Thymus (tissue), 11 donors: ENCODE measurements around the gene EIF1. TPM values are rescaled to one million over a fixed set of nuclear protein-coding genes. Genes with fewer than 3 reads are reported as not detected.
"Not testable (repeated sequence)": the region's sequence is repeated elsewhere in the genome, so short reads cannot be mapped to it uniquely, and the experiment has no call there.

Source experiments
- DNase-seq, 9 donors: peaks; one replicate each; pipeline ENCODE4 v3.0.0-alpha.2; 2013; ENCODE audit warnings: low spot score in 9 of 9, low read depth in 6 of 9, missing footprints in 1 of 9
- H3K27ac ChIP-seq, 2 donors: one replicate each; pipeline ENCODE4 v1.5.1; 2013; ENCODE audit warnings: control low read depth in 1 of 2, low read depth in 1 of 2, low read length in 1 of 2, mild to moderate bottlenecking in 1 of 2, moderate library complexity in 1 of 2
- H3K27me3 ChIP-seq, 2 donors: one replicate each; pipeline ENCODE4 v1.5.1; 2013; ENCODE audit warnings: low read length in 1 of 2; ENCODE audit not compliant: control insufficient read depth in 2 of 2, insufficient read depth in 1 of 2
- H3K36me3 ChIP-seq, 2 donors: one replicate each; pipeline ENCODE4 v1.5.1; 2013; ENCODE audit warnings: low read length in 1 of 2, mild to moderate bottlenecking in 1 of 2, moderate library complexity in 1 of 2; ENCODE audit not compliant: control insufficient read depth in 2 of 2, insufficient read depth in 2 of 2
- H3K4me1 ChIP-seq, 2 donors: one replicate each; pipeline ENCODE4 v1.5.1; 2013; ENCODE audit warnings: low read length in 2 of 2; ENCODE audit not compliant: control insufficient read depth in 2 of 2, insufficient read depth in 2 of 2
- H3K4me3 ChIP-seq, 2 donors: one replicate each; pipeline ENCODE4 v1.5.1; 2013; ENCODE audit warnings: low read length in 2 of 2, control low read depth in 1 of 2, mild to moderate bottlenecking in 1 of 2
- H3K9me3 ChIP-seq, 2 donors: one replicate each; pipeline ENCODE4 v1.5.1; 2013; ENCODE audit warnings: low read length in 1 of 2, mild to moderate bottlenecking in 1 of 2; ENCODE audit not compliant: control insufficient read depth in 2 of 2, insufficient read depth in 1 of 2
- WGBS: extraction: QIAGEN DNeasy Blood & Tissue Kit; methylation state at CpG from one replicate; pipeline ENCODE4 v1.1.7; 2013; 5-methylcytosine and 5-hydroxymethylcytosine counted together
- polyA plus RNA-seq: library from polyadenylated mRNA; stranded (reverse); fragments of 200-250 nt; gene quantifications from one replicate; pipeline ENCODE4 v1.2.3, GENCODE V29; 2013
- total RNA-seq: library from RNA; stranded (reverse); fragments of 120-200 nt; gene quantifications from one replicate; pipeline ENCODE4 v1.2.4, GENCODE V29; 2013
- donor health status: healthy.

EIF1 gene
- total and polyA plus RNA-seq, 2 donors, result 145 to 1,051 TPM

DNA sequence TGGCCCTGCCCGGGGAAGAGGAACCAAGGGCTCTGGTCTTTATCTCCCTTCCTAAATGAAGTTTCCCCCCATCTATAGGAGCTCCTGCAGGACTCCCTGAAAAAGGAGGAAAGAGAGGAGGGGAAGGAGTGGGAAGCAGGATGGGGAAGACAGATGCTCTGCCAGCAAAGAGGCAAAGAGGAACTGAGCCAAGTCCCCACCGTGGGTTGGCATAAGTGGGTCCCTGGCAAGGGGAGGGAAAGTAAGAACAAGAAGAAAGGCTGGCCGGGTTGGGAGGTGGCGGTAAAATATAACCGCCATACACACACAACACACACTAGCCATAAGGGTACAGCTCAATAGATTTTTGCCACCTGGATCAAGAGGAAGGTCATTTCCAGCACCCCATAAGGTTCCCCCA is 6.1 kb upstream of the EIF1 start:
- H3K27me3 ChIP-seq, result no peaks in the 10 kb centered on the region
- WGBS, result 73% methylated on average over 5 of the region's 5 CpGs

DNA sequence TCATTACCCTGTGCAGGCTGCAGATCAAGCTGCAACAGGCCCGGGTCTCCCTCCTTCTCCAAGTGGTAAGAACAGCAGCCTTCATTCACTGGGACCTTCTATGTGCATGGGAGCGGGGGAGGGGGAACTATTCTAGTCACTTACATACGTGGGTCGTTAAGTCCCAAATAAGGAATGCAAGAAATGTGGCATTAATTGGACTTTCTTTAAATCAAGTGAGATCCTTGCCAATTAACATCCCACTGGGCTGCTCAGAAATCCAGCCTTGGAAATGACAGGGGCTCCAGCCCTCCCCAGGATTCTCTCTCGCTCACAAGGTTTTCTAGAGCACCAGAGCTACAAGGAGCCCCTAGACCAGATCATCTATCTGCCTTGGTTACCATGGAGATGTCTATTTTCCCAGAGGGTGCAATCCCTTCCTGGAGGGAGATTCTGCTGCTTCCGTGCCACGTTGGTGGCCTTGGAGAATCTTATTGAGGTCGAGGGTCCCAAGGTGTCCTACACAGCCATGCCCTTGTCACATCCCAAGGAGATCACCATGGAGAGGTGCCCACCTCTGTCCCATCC is 5.2 kb upstream of the EIF1 start:
- H3K4me1 ChIP-seq, result peaks cover 0 to 33% of the 10 kb centered on the region in 2 donors
- whole genome bisulfite sequencing, result 92% methylated on average over 8 of the region's 8 CpGs
- no peak overlapping the region for H3K4me3 ChIP-seq
- no peaks in the 10 kb centered on the region for H3K27me3 ChIP-seq
- no peak overlapping the region for H3K27ac ChIP-seq
- no peak for DNase-seq
- H3K36me3 ChIP-seq, result no peaks in the 10 kb centered on the region
- H3K9me3 ChIP-seq, result no peaks in the 10 kb centered on the region

More for the DNA sequence above, 6.1 kb upstream of the EIF1 start:
- H3K4me3 ChIP-seq, result no peak overlapping the region
- H3K9me3 ChIP-seq, result no peaks in the 10 kb centered on the region
- no peak for DNase-seq
- H3K27ac ChIP-seq, result no peak overlapping the region
- H3K4me1 ChIP-seq, result peaks cover 0 to 26% of the 10 kb centered on the region in 2 donors
- H3K36me3 ChIP-seq, result no peaks in the 10 kb centered on the region

DNA sequence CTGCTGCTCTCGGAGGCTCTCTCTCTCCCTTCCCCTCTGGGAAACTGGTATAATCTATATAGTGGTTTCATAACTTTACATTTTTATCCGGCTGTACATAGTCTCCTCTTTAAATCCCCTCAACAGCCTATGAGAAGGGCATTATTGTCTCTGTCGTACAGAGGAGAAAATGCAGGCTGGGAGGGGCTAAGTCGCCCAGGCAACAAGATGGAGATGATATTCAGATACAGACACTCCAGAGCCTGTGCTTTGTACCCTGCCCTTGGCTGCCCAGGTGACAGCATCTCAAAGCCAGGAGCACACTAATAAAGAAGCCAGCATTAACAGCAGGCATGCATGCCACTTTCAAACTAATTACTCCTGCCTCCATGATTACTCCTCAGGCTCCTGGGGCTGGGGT is 4.7 kb upstream of the EIF1 start:
- Histone ChIP-seq H3K27me3 (peaks cover 0 to 2% of the 10 kb centered on the region in 2 donors), H3K4me3 (no peak overlapping the region), H3K4me1 (peaks cover 0 to 28% of the 10 kb centered on the region in 2 donors), H3K27ac (no peak overlapping the region), H3K9me3 (no peaks in the 10 kb centered on the region), H3K36me3 (no peaks in the 10 kb centered on the region)
- WGBS, result 90% methylated on average over 4 of the region's 4 CpGs
- DNase-seq, result no peak

- not testable (repeated sequence) for H3K27ac ChIP-seq
These were observed 2.9 kb upstream of the EIF1 start for GRCh38 chr17:41685753-41686152.

GRCh38 chr17:41686281-41686680 is 2.4 kb upstream of the EIF1 start:
- Histone ChIP-seq H3K27me3 (peaks cover 0 to 2% of the 10 kb centered on the region in 2 donors), H3K27ac (no peak overlapping the region), H3K4me3 (no peak overlapping the region), H3K36me3 (peaks cover 20% of the 10 kb centered on the region in 2 donors), H3K4me1 (peaks cover 0 to 34% of the 10 kb centered on the region in 2 donors), H3K9me3 (no peaks in the 10 kb centered on the region)
- WGBS, result 98% methylated on average over 4 of the region's 4 CpGs
- no peak for DNase-seq

More at GRCh38 chr17:41685753-41686152, 2.9 kb upstream of the EIF1 start:
- H3K27me3 ChIP-seq, H3K4me3 ChIP-seq, DNase-seq, H3K9me3 ChIP-seq: not testable (repeated sequence)
- 98% methylated on average over 13 of the region's 13 CpGs for WGBS
- Histone ChIP-seq H3K4me1 (peaks cover 0 to 30% of the 10 kb centered on the region in 2 donors), H3K36me3 (peaks cover 14% of the 10 kb centered on the region in 2 donors)

- WGBS, result 8% methylated on average over 23 of the region's 23 CpGs
- Histone ChIP-seq H3K9me3 (no peaks in the 10 kb centered on the region), H3K27me3 (peaks cover 0 to 2% of the 10 kb centered on the region in 2 donors), H3K27ac (peak overlapping the region; percentile 95 to 99), H3K4me1 (peaks cover 0 to 23% of the 10 kb centered on the region in 2 donors), H3K36me3 (peaks cover 37% of the 10 kb centered on the region in 2 donors), H3K4me3 (peak overlapping the region; percentile 62 to 80)
- peak in 5 of 9 donors; percentile 37 to 82 (median 51) for DNase-seq
These were observed 651 bp upstream of the EIF1 start for GRCh38 chr17:41687828-41688640.

DNA sequence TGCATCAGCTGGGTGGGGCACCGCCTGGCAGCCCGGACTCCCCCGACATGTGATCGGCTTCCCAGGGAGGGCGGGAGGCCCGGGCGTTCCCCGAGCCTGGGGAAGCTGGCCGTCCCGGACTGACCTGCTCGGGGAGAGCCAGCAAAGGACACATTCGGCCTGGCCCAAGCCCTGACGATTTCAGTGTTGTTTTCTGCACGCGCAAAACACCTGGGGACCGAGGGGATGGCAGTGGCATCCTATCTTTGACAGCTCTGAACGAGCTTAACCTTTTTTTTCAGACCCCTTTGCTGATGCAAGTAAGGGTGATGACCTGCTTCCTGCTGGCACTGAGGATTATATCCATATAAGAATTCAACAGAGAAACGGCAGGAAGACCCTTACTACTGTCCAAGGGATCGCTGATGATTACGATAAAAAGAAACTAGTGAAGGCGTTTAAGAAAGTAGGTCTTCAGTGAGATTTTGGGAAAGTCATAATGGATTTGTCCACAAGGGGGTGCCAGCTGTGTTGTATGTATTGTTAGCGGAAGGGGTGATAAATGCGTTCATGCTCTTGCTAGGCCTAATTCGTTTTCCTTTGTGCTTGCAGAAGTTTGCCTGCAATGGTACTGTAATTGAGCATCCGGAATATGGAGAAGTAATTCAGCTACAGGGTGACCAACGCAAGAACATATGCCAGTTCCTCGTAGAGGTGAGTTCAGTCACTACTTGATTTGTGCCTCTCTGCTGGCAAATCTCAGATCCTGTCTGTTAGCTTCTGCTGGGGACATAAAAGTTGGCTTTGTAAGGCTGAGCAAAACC is 1.0 kb downstream of the EIF1 start:
- peak in 5 of 9 donors; percentile 54 to 81 (median 63) for DNase-seq
- peaks cover 0 to 23% of the 10 kb centered on the region in 2 donors for H3K4me1 ChIP-seq
- peak overlapping the region; percentile 99 to 100 for H3K27ac ChIP-seq
- H3K27me3 ChIP-seq, result peaks cover 0 to 2% of the 10 kb centered on the region in 2 donors
- peak overlapping the region; percentile 80 for H3K4me3 ChIP-seq
- H3K36me3 ChIP-seq, result peaks cover 48 to 50% of the 10 kb centered on the region in 2 donors
- no peaks in the 10 kb centered on the region for H3K9me3 ChIP-seq
- WGBS, result 4% methylated on average over 27 of the region's 27 CpGs

GRCh38 chr17:41690497-41690896 is 1.8 kb downstream of the EIF1 start:
- peaks cover 0 to 23% of the 10 kb centered on the region in 2 donors for H3K4me1 ChIP-seq
- peak overlapping the region; percentile 15 to 99 for H3K27ac ChIP-seq
- H3K36me3 ChIP-seq, result peaks cover 55 to 57% of the 10 kb centered on the region in 2 donors
- H3K4me3 ChIP-seq, result no peak overlapping the region
- H3K27me3 ChIP-seq, result peaks cover 0 to 2% of the 10 kb centered on the region in 2 donors
- DNase-seq, result no peak
- H3K9me3 ChIP-seq, result no peaks in the 10 kb centered on the region
- WGBS, result 92% methylated on average over 2 of the region's 2 CpGs
